Stimulated activated CD8-positive, alpha-beta memory T cell treated with anti-CD3 and anti-CD28 coated beads, Interleukin-12 subunit alpha, Interleukin-12 subunit beta, amount 100 ng/mL, for 24 hours (primary cell): Measurements from ENCODE around the gene GMPPA.

ENCODE experiments used
- DNase-seq: peaks from one replicate; pipeline ENCODE4 v3.0.0-alpha.2; 2020; ENCODE audit errors: extremely low read depth

The GMPPA gene

DNA sequence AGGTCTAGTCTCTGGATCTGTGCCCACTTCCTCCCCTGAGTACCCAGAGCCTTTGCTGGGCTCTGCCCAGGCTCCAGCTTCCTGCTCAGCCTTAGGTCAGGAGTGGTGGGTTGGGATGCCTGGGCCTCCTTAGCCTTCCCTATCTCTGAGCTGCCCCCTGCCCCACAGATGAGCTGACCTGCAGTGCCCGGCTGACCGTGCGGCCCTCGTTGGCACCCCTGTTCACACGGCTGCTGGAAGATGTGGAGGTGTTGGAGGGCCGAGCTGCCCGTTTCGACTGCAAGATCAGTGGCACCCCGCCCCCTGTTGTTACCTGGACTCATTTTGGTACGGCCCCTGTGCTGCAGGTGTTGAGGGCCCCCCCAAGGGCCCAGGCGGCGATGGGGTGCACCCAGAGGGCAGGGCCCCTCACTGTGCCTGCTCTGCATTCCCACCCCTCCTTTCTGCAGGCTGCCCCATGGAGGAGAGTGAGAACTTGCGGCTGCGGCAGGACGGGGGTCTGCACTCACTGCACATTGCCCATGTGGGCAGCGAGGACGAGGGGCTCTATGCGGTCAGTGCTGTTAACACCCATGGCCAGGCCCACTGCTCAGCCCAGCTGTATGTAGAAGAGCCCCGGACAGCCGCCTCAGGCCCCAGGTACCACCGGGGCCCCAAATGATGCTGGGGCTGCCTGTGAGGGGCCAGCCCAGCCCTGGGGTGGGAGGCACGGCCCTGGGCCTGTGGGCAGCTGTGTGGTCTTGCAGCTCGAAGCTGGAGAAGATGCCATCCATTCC, 30.1 kb upstream of the GMPPA start:
- no peak for DNase-seq

DNA sequence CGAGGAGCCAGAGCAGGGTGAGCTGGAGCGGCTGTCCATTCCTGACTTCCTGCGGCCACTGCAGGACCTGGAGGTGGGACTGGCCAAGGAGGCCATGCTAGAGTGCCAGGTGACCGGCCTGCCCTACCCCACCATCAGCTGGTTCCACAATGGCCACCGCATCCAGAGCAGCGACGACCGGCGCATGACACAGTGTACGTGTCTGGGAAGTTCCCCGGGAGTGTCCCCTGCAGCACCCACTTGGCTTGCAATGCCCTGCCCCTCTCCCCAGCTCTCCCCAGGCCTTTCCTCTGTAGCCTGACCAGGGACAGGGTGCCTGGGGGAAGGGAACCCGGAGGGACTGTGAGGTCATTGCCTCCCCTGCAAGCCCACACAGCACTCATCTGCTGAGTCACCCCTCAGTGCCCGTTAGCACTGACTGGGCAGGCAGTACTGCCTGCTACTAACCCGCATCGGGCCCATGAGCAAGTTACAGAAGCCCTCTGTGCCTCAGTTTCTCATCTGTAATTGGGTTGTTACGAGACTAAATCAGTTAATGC, 29.4 kb upstream of the GMPPA start:
- no peak for DNase-seq

DNA sequence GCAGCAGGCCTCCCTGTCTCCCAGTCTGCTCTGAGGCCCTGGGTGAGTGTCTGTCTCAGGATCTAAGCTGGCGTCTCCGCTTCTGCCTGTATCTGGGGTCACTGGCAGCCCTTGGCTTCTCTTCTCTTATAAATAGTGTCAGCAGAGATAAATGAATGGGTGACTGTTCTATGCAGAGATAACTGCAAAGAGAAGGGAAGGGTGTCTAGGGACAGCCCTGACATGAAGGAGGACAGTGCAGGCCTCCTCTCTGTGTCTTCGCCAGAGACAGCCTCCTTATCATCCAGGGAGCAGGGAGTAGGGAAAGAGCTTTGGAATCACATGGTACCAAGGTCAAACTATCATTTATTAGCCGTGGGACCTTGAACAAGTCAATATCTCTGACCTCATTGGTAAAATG, 28.3 kb upstream of the GMPPA start:
- DNase-seq, result no peak

DNA sequence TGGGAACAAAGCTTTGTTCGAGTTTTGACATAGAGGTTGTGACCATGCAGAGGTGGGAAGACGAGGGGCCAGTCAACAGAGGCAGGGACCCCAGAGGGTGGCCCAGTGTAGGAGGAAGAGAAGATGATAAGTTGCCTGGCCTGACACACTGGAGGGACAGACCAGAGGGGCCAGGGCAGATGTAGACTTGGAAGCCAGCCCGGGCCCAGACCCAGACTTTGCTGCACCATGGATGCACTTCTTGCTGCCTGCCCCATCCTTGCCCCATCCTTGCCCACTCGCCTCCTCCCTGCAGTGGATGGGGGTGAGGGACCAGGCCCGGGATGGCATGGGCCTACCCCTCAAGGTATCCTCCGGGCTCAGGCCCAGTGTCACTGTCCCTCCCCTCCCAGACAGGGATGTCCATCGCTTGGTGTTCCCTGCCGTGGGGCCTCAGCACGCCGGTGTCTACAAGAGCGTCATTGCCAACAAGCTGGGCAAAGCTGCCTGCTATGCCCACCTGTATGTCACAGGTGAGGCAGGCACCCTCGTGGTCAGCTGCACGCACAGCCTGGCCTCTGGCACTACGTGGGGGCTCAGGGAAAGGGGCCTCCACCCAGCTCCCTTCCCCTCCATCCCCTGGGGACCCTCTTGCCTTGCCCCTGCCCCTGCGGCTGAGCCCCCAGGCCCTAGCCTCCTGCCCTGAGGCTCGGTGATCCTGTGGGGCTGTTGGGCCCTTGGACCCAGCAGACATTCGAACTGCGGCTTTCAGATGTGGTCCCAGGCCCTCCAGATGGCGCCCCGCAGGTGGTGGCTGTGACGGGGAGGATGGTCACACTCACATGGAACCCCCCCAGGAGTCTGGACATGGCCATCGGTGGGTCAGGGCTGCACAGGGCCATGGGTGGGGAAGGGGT, 27.0 kb upstream of the GMPPA start:
- DNase-seq, result no peak

DNA sequence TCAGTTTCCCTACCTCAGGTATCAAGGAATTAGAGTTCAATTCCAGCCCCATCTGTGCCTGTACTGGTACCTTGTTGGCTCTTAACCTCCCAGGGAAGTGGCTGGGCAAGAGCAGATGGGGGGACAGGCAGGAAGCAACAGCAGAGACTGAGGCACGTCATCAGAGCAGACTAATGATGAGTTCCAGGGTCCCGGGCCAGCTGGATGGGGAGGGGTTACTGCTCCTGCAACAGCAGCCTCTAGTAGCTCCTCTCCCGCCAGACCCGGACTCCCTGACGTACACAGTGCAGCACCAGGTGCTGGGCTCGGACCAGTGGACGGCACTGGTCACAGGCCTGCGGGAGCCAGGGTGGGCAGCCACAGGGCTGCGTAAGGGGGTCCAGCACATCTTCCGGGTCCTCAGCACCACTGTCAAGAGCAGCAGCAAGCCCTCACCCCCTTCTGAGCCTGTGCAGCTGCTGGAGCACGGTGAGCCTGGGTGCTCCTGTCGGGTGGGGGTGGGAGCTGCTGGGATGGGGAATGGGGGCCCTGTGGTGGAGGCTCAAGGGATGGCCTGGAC, 26.0 kb upstream of the GMPPA start:
- no peak for DNase-seq

GRCh38 chr2:219473511-219473910, 25.2 kb upstream of the GMPPA start:
- DNase-seq, result no peak

DNA sequence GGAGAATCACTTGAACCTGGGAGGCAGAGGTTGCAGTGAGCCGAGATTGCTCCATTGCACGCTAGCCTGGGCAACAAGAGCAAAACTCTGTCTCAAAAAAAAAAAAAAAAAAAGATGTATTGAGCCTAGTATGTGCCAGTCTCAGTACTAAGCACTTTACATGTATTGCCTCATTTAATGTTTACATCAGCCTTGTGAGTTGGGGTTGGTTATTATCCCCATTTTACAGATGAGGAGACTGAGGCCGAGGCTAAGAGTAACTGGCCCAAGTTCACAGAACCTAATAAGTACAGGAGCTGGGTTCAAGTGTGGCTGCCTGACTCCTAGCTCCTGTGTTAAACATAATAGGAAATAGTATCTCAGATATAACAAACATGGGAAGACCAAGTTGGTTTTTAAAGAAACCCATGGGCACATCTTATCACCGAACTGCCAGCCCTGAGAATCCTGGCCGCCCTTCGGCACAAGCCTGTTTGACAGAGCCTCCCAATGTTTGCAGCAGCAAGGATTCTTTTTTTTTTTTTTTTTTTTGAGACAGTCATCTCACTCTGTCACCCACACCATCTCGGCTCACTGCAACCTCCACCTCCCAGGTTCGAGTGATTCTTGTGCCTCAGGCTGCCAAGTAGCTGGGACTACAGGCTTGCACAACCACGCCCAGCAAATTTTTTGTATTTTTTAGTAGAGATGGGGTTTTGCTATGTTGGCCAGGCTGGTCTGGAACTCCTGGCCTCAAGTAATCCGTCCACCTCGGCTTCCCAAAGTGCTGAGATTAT, 24.2 kb upstream of the GMPPA start:
- DNase-seq, result no peak

- DNase-seq, result no peak
Observed at GRCh38 chr2:219475278-219475677, 23.4 kb upstream of the GMPPA start.

DNA sequence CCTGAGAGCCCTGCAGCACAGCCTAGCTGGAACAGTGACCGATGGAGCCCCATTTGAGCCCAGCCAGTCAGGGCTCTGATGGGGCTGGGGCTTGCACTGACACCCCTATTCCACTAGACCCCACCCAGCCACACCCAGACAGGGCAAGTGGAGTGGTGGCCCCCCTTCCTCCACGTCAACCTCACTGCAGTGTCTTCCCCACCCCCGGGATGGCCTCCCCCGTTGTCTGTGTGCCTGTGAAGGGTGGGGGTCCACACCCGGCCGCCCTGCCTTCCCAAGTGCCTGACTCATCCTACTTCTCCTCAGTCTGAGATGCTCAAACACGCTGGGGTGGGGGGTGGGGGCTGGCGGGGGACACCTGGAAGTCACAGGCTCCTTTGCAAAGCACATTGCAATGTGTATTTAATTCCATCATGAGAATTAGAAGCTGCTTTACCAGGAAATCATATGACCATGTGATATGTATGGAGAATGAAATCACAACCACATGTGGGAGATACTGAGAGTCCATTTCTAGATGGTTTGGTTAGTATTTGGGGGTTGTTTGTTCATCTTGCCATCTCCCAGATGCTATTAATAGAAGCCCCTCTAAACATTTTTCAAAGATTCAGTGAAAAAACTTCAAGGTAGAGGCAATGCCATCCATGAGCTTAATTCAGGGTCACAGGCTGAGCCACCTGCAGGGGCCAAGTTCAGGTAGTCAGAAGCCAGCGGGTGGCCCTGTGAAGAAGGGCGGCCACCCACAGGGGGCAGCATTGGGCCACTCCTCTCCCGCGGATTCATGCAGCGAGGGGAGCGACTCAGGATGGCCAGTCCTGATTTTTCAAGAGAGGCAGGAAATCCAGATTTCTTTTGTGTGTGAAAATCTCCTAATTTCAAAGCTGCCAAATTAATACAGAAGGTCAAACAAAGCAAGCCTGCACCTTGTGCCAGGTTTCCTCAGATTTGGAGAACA, 22.7 kb upstream of the GMPPA start:
- no peak for DNase-seq

DNA sequence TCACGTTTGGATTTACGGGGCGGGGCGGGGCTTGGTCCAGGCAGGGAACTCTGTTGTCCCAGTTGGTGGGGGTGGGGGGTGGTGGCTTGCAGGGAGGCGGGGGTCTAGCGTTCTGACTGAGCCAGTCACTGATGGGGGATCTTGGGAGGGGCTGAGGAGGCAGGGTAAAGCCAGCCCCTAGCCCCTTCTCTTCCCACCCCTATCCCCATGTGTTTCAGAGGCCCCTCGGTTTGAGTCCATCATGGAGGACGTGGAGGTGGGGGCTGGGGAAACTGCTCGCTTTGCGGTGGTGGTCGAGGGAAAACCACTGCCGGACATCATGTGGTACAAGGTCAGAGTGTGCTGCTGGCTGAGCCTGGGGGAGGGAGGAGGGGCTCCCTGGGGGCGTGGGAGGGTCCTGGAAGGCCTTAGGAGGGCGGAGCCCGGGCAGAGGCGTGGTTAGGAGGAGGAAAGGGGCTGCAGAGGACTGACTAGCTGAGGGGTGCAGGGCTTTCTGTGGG, 22.0 kb upstream of the GMPPA start:
- no peak for DNase-seq

DNA sequence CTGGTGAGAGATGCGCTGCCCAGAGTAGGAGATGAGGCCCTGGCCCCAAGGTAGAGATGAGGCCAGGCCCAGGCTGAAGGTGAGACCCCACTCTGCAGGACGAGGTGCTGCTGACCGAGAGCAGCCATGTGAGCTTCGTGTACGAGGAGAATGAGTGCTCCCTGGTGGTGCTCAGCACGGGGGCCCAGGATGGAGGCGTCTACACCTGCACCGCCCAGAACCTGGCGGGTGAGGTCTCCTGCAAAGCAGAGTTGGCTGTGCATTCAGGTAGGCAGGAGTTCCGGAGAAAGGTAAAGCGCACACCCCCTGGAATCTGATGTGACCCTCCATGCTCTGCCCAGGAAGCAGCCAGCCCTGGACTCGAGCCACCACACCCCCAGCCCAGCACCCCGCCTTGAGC, 21.5 kb upstream of the GMPPA start:
- DNase-seq, result no peak

GRCh38 chr2:219477815-219478214, 20.9 kb upstream of the GMPPA start:
- DNase-seq, result no peak

- DNase-seq, result no peak
Observed at GRCh38 chr2:219478916-219479315, 19.8 kb upstream of the GMPPA start.

DNA sequence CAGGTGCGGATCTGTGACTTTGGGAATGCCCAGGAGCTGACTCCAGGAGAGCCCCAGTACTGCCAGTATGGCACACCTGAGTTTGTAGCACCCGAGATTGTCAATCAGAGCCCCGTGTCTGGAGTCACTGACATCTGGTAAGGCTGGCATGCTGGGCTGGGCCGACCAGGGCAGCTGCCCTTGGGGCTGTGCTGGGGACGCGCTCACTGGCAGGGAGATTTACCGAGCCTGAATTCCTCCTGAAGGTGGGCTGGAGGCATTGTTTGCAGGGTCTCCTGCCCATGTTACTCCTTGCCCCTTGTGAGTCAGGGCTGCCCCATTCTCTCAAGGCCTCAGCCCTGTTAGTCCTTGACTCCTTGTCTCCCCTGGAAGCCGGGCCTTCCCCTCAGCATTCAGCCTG, 18.7 kb upstream of the GMPPA start:
- no peak for DNase-seq

- no peak for DNase-seq
Observed at GRCh38 chr2:219482674-219483405, 15.9 kb upstream of the GMPPA start.

GRCh38 chr2:219483451-219484342, 15.0 kb upstream of the GMPPA start:
- no peak for DNase-seq

- DNase-seq, result no peak
Observed at GRCh38 chr2:219484343-219485200, 14.1 kb upstream of the GMPPA start.

DNA sequence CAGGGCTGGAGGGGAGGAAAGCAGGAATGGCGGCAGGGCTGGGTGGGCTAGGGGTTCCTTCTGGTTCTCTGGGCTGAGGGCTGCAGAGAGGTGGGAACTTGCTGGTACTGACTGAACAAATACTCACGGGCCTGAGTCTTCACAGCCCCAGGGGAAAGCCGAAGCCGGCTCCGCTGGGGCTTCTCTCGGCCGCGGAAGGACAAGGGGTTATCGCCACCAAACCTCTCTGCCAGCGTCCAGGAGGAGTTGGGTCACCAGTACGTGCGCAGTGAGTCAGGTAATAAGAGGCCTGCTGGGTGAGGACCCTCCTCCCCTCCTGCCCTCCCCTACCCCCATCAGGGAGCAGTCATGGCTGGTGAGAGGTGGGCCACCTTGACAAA, 13.5 kb upstream of the GMPPA start:
- DNase-seq, result no peak
